Parathyroid adenoma (tissue), 2 donors: ENCODE measurements around the gene HSPB7.
A peak's percentile ranks its signal among the peaks of the same experiment; 100 is the strongest.

Source experiments
- H2AFZ ChIP-seq: fragments of 300-600 bp; sonication (generic); one replicate; pipeline ENCODE4 v1.7.0; 2017; ENCODE audit warnings: antibody characterized with exemption, mild to moderate bottlenecking
- H3K27ac ChIP-seq: fragments of 300-600 bp; sonication (generic); one replicate; pipeline ENCODE4 v1.7.0; 2017
- H3K27me3 ChIP-seq: fragments of 300-600 bp; sonication (generic); one replicate; pipeline ENCODE4 v1.7.0; 2017; ENCODE audit warnings: low read length; ENCODE audit not compliant: control insufficient read depth, insufficient read depth
- H3K36me3 ChIP-seq: fragments of 300-600 bp; sonication (generic); one replicate; pipeline ENCODE4 v1.7.0; 2017; ENCODE audit warnings: low read length; ENCODE audit not compliant: control insufficient read depth, insufficient read depth
- H3K4me1 ChIP-seq: fragments of 300-600 bp; sonication (generic); one replicate; pipeline ENCODE4 v1.7.0; 2017; ENCODE audit warnings: control low read depth
- H3K4me2 ChIP-seq: fragments of 300-600 bp; sonication (generic); one replicate; pipeline ENCODE4 v1.7.0; 2017; ENCODE audit warnings: low read length
- H3K4me3 ChIP-seq: fragments of 300-600 bp; sonication (generic); one replicate; pipeline ENCODE4 v1.7.0; 2017; ENCODE audit warnings: low read depth, low read length
- H3K79me2 ChIP-seq: fragments of 300-600 bp; sonication (generic); one replicate; pipeline ENCODE4 v1.7.0; 2017; ENCODE audit warnings: control low read depth
- H3K9ac ChIP-seq: fragments of 300-600 bp; sonication (generic); one replicate; pipeline ENCODE4 v1.7.0; 2017; ENCODE audit warnings: mild to moderate bottlenecking
- H3K9me3 ChIP-seq: fragments of 300-600 bp; sonication (generic); one replicate; pipeline ENCODE4 v1.7.0; 2017; ENCODE audit warnings: low read length; ENCODE audit not compliant: control insufficient read depth
- TF ChIP-seq, protein P1 (sequence below): fragments of 300-600 bp; sonication (generic); IDR thresholded peaks from one replicate; pipeline ENCODE4 v1.7.0; 2017; ENCODE audit warnings: antibody characterized with exemption, mild to moderate bottlenecking
- donor health status: primary hyperparathyroidism.

The HSPB7 gene

DNA sequence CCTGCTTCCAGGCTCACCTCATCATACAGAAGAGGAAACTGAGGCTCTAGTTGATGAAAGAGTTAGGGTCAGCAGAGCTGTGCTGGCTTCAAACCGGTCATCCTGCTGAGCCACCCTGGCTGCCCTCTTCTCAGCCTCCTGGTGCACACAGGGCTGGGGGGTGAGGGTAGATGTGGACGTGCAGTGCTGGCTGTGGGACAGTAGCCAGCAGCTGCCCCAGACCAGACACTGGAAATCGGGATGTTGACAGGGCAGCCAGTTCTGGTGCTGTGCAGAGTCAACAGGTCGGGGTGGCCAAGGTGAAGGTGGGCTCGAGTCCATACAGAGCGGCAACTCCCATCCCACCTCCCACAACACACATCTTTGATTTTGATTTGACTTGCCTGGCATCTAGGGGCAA is 2.5 kb upstream of the HSPB7 start:
- Histone ChIP-seq H2AFZ (no peak overlapping the region), H3K9ac (no peak overlapping the region), H3K79me2 (no peaks in the 10 kb centered on the region), H3K4me3 (no peak overlapping the region), H3K4me2 (peak overlapping the region; percentile 11), H3K27ac (peak overlapping the region; percentile 99), H3K9me3 (no peaks in the 10 kb centered on the region), H3K36me3 (no peaks in the 10 kb centered on the region), H3K27me3 (no peaks in the 10 kb centered on the region), H3K4me1 (peaks cover 56% of the 10 kb centered on the region)
- TF ChIP-seq, protein P1, sequence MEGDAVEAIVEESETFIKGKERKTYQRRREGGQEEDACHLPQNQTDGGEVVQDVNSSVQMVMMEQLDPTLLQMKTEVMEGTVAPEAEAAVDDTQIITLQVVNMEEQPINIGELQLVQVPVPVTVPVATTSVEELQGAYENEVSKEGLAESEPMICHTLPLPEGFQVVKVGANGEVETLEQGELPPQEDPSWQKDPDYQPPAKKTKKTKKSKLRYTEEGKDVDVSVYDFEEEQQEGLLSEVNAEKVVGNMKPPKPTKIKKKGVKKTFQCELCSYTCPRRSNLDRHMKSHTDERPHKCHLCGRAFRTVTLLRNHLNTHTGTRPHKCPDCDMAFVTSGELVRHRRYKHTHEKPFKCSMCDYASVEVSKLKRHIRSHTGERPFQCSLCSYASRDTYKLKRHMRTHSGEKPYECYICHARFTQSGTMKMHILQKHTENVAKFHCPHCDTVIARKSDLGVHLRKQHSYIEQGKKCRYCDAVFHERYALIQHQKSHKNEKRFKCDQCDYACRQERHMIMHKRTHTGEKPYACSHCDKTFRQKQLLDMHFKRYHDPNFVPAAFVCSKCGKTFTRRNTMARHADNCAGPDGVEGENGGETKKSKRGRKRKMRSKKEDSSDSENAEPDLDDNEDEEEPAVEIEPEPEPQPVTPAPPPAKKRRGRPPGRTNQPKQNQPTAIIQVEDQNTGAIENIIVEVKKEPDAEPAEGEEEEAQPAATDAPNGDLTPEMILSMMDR: no peak

DNA sequence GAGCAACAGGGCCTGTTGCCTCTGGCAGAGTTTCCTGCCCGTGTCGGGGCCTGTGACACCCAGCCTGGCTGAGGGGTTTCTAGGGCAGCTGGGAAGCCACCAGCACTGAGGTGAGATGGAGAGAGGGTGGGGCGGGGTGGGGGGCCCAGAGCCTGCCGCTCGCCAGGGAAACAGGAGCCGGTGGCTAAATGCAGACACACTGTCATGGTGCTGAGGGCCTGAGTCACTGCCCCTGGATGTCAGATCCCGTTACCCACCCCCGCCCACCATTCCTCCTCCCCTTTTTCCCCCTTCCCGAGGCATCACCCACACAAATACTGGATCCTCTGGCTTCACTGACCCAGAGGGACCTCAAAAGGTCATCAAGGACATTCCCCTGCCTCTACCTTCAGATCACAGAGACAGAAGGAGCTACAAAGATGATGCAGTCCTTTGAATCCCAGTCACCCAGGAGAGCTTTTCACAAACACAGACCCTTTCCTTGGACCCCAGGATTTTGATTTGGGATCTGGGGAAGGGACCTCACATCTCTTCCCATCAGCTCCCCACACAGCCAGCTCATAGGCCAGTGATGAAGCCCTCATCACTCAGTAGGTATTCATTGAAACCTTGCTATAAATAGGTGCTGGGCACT is 1.9 kb upstream of the HSPB7 start:
- H2AFZ ChIP-seq: no peak overlapping the region
- no peak overlapping the region for H3K4me3 ChIP-seq
- TF ChIP-seq, protein P1: no peak
- H3K9ac ChIP-seq: no peak overlapping the region
- no peaks in the 10 kb centered on the region for H3K79me2 ChIP-seq
- H3K27ac ChIP-seq: peak overlapping the region; percentile 99
- no peaks in the 10 kb centered on the region for H3K9me3 ChIP-seq
- H3K4me1 ChIP-seq: peaks cover 56% of the 10 kb centered on the region
- peak overlapping the region; percentile 11 for H3K4me2 ChIP-seq
- no peaks in the 10 kb centered on the region for H3K27me3 ChIP-seq
- no peaks in the 10 kb centered on the region for H3K36me3 ChIP-seq

DNA sequence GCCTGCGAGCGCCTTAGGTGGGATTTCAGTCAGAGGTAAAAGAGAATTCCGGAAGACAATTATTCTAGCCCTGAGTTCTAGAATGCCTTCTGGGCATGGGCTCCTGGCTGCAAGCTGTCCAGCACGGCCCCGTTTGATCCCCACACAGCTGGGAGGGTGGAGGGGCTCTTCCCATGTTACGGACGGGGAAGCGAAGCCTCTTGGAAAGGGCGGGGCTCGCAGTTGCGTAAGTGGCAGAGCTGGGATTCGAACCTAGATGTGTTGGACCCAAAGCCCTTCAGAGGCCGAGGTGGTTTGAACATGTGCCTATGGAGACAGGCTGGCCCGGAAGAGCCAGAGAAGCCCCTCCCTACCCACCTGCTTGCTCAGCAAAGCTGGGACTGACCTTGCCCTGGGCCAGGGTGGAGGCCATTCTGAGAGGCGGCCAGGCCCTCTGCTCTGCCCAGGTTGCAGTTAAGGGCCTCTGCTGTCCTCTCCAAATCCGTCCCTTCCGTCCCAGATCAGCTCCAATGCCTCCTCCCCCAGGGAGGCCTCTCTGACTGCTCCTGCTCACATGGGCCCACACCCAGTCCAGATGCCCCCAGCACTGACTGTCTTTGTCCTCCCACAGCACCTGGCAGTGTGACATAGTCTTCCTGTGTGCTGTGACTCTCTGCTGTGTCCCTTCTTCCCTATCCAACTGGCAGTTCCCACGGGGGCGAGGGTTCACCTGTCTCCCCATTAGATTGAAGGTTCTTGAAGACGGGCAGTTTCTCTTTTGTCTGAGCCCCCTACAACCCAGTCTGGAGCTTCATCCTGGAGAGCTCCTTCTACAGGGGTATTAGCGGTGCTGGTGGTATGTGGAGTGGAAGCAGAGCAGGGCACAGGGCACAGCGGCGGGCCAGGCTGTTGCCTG is 1.2 kb upstream of the HSPB7 start:
- Histone ChIP-seq H3K27ac (peak overlapping the region; percentile 99), H3K9me3 (no peaks in the 10 kb centered on the region), H3K4me3 (no peak overlapping the region), H3K36me3 (no peaks in the 10 kb centered on the region), H3K4me1 (peaks cover 56% of the 10 kb centered on the region), H2AFZ (no peak overlapping the region), H3K27me3 (no peaks in the 10 kb centered on the region), H3K9ac (no peak overlapping the region), H3K4me2 (peak overlapping the region; percentile 19), H3K79me2 (no peaks in the 10 kb centered on the region)
- TF ChIP-seq, protein P1: no peak

DNA sequence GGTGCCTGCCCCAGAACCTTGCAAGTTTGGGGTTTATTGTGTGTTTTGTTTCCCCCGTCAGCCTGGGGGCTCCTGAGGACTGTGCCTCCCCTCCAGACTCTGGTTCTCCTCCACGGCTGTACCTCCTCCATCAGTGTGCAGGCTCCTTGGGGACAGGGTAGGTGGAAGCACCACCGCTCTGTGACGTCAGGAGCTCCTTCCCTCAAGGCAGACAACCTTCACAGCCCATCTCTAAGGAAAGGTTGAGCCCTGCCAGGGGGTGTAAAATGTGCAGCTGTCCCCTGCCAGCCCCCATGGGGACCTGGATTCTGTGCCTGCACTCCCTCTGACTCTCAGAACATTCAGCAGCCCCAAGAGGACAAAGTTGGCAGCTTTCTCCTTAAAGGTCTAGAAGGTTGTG is 465 bp upstream of the HSPB7 start:
- H3K27ac ChIP-seq: peak overlapping the region; percentile 99
- H3K4me2 ChIP-seq: no peak overlapping the region
- no peaks in the 10 kb centered on the region for H3K36me3 ChIP-seq
- no peaks in the 10 kb centered on the region for H3K9me3 ChIP-seq
- no peaks in the 10 kb centered on the region for H3K27me3 ChIP-seq
- peak overlapping the region; percentile 75 for H2AFZ ChIP-seq
- no peak overlapping the region for H3K4me3 ChIP-seq
- H3K4me1 ChIP-seq: peaks cover 50% of the 10 kb centered on the region
- TF ChIP-seq, protein P1: no peak
- no peak overlapping the region for H3K9ac ChIP-seq
- no peaks in the 10 kb centered on the region for H3K79me2 ChIP-seq
